Neural progenitor cell (in vitro differentiated cells): ENCODE measurements around the gene C20orf96.

ENCODE experiments used
- CTCF ChIP-seq: fragments of 200-600 bp; sonication (generic); IDR thresholded peaks from 2 replicates; pipeline ENCODE4 v1.5.1; 2017; ENCODE audit warnings: antibody characterized with exemption, mild to moderate bottlenecking
- EZH2 ChIP-seq: fragments of 200-600 bp; sonication (generic); IDR thresholded peaks from 2 replicates; pipeline ENCODE4 v1.6.1; 2017; ENCODE audit warnings: antibody characterized with exemption, mild to moderate bottlenecking, moderate library complexity
- EZH2phosphoT487 ChIP-seq: fragments of 200-600 bp; sonication (generic); IDR thresholded peaks from 2 replicates; pipeline ENCODE4 v1.6.1; 2017; ENCODE audit warnings: antibody characterized with exemption

GRCh38 chr20:300345-300990 is 9.9 kb upstream of the C20orf96 start:
- TF ChIP-seq CTCF: no peak
- TF ChIP-seq EZH2phosphoT487: no peak
- no peak for TF ChIP-seq EZH2
